GM12878 (cell line): Measurements from ENCODE around the gene CMTM1. TPM values are rescaled to one million over a fixed set of nuclear protein-coding genes. Genes with fewer than 3 reads are reported as not detected.

Experiments used
- ATAC-seq: fragments of 200-7000 bp; cut with Tn5 transposase; 3 replicates; pipeline ENCODE4 v1.9.1; 2020; ENCODE audit warnings: mild to moderate bottlenecking, moderate library complexity
- BruUV-seq: library from RNA; stranded (reverse); fragments of 400-500 nt; replicated peaks from 2 replicates; lab custom pipeline; 2021; lab: Mats Ljungman, UMichigan
- CTCF ChIA-PET: fragments of 300-600 bp; sonication (Branson Sonifier 250); formaldehyde crosslinking; extraction: SDS; loops from one replicate; lab custom pipeline; 2021; ENCODE audit warnings: inconsistent platforms; lab: Yijun Ruan, JAX
- POLR2A ChIA-PET: fragments of 350-600 bp; formaldehyde crosslinking; extraction: SDS; loops from one replicate; lab custom pipeline; 2021; ENCODE audit warnings: inconsistent platforms; lab: Charles Lee
- RAD21 ChIA-PET: fragments of 300-600 bp; sonication (Branson Sonifier 250); formaldehyde crosslinking; loops from one replicate; lab custom pipeline; 2023; ENCODE audit warnings: antibody characterized with exemption; ENCODE audit not compliant: unreplicated experiment; lab: Charles Lee
- SMC1A ChIA-PET: fragments of 300-600 bp; sonication (Branson Sonifier 250); formaldehyde crosslinking; loops from one replicate; lab custom pipeline; 2023; ENCODE audit not compliant: unreplicated experiment, uncharacterized antibody; lab: Charles Lee
- DNase-seq: peaks from one replicate; pipeline ENCODE4 v3.0.0-alpha.2; 2011; ENCODE audit warnings: low read depth, low spot score
- FAIRE-seq: peaks from 3 replicates; lab custom pipeline; 2011; peaks lifted over from hg19 to GRCh38; lab: Jason Lieb, UNC
- H2AFZ ChIP-seq: 2 replicates; pipeline ENCODE4 v1.6.0; 2011; ENCODE audit warnings: low read depth, low read length, control low read depth; ENCODE audit not compliant: control insufficient read depth
- H3K27ac ChIP-seq: 2 replicates; pipeline ENCODE4 v1.5.1; 2011; ENCODE audit warnings: control low read depth; ENCODE audit not compliant: control insufficient read depth, insufficient read depth
- H3K27me3 ChIP-seq, 2 experiments: replicated peaks in 1 of 2; 2 replicates each; pipeline versions ENCODE4 v1.6.0 to v1.6.1; 2011; ENCODE audit warnings: low read length in 1 of 2; ENCODE audit not compliant: control insufficient read depth in 2 of 2, insufficient read depth in 2 of 2
- H3K36me3 ChIP-seq, 2 experiments: 2 replicates each; pipeline ENCODE4 v1.5.1; 2011; ENCODE audit warnings: low read length in 1 of 2; ENCODE audit not compliant: control insufficient read depth in 2 of 2, insufficient read depth in 2 of 2
- H3K4me1 ChIP-seq: 2 replicates; pipeline ENCODE4 v1.6.1; 2011; ENCODE audit warnings: mild to moderate bottlenecking, low read length, moderate library complexity, mixed read lengths; ENCODE audit not compliant: control insufficient read depth, insufficient read depth
- H3K4me2 ChIP-seq: 2 replicates; pipeline ENCODE4 v1.6.0; 2011; ENCODE audit warnings: control low read depth; ENCODE audit not compliant: control insufficient read depth, insufficient read depth
- H3K4me3 ChIP-seq: fragments of 200-600 bp; sonication (generic); 2 replicates; pipeline ENCODE4 v1.5.1; 2016
- H3K79me2 ChIP-seq: 2 replicates; pipeline ENCODE4 v1.6.0; 2011; ENCODE audit warnings: low read length; ENCODE audit not compliant: control insufficient read depth, insufficient read depth
- H3K9ac ChIP-seq: 2 replicates; pipeline ENCODE4 v1.8.0; 2011; ENCODE audit warnings: low read length, control low read depth, mixed read lengths; ENCODE audit not compliant: control insufficient read depth, insufficient read depth
- H3K9me3 ChIP-seq: replicated peaks from 3 replicates; pipeline ENCODE4 v1.5.1; 2011; ENCODE audit warnings: mild to moderate bottlenecking, low read length; ENCODE audit not compliant: control insufficient read depth, insufficient read depth
- H4K20me1 ChIP-seq: 2 replicates; pipeline ENCODE4 v1.6.0; 2011; ENCODE audit not compliant: control insufficient read depth, insufficient read depth
- ATF7 ChIP-seq: fragments of 450-650 bp; IDR thresholded peaks from 2 replicates; pipeline ENCODE4 v1.6.1; 2016; ENCODE audit warnings: low read depth, mild to moderate bottlenecking
- ESRRA ChIP-seq: IDR thresholded peaks from 2 replicates; pipeline ENCODE4 v1.6.1; 2012; ENCODE audit warnings: mild to moderate bottlenecking, low read length, improper control_type of control experiment
- FOS ChIP-seq: IDR thresholded peaks from 3 replicates; pipeline ENCODE4 v1.6.1; 2011; ENCODE audit warnings: borderline replicate concordance; ENCODE audit not compliant: insufficient read length; ENCODE audit errors: extremely low read depth
- IKZF1 ChIP-seq: fragments of 450-650 bp; conservative IDR thresholded peaks from 2 replicates; pipeline ENCODE4 v1.6.1; 2017; ENCODE audit warnings: antibody characterized with exemption, mild to moderate bottlenecking
- IRF4 ChIP-seq: IDR thresholded peaks from 2 replicates; pipeline ENCODE4 v1.6.1; 2011; ENCODE audit warnings: low read depth, low read length
- IRF5 ChIP-seq: fragments of 450-650 bp; IDR thresholded peaks from 2 replicates; pipeline ENCODE4 v1.6.1; 2017; ENCODE audit warnings: borderline replicate concordance
- PAX8 ChIP-seq: fragments of 450-650 bp; IDR thresholded peaks from 2 replicates; pipeline ENCODE4 v1.6.1; 2017; ENCODE audit warnings: mild to moderate bottlenecking, moderate library complexity
- POLR2AphosphoS5 ChIP-seq: IDR thresholded peaks from 2 replicates; pipeline ENCODE4 v1.6.1; 2011; ENCODE audit warnings: mild to moderate bottlenecking, low read length, inconsistent platforms
- SP1 ChIP-seq: IDR thresholded peaks from one replicate; pipeline ENCODE4 v1.6.1; 2011; ENCODE audit warnings: low read depth, low read length
- TCF3 ChIP-seq: IDR thresholded peaks from 2 replicates; pipeline ENCODE4 v1.6.1; 2012; ENCODE audit warnings: low read depth, mild to moderate bottlenecking, low read length, borderline replicate concordance; ENCODE audit not compliant: insufficient read depth
- ZBTB40 ChIP-seq: fragments of 450-650 bp; IDR thresholded peaks from 2 replicates; pipeline ENCODE4 v1.6.1; 2016; ENCODE audit warnings: mild to moderate bottlenecking, moderate library complexity, borderline replicate concordance
- WGBS: methylation state at CpG from one replicate; pipeline ENCODE4 v1.1.6; 2016; ENCODE audit warnings: low lambda C conversion rate; ENCODE audit not compliant: insufficient replicate concordance, insufficient coverage; ENCODE audit errors: missing lambda C conversion rate; 5-methylcytosine and 5-hydroxymethylcytosine counted together
- in situ Hi-C: fragments of 300-500 bp; cut with MboI; formaldehyde crosslinking; loops from 9 replicates; pipeline ENCODE4 v1.14.3; 2018; ENCODE audit warnings: mixed read lengths
- intact Hi-C: fragments of 100-400 bp; cut with micrococcal nuclease; formaldehyde crosslinking; loops from one replicate; pipeline ENCODE4 v1.14.2; 2022; ENCODE audit not compliant: unreplicated experiment
- polyA plus RNA-seq, 11 experiments: library from polyadenylated mRNA; depleted of rRNA in 4 of 11; unstranded in 6 of 11; stranded (reverse) in 5 of 11; fragments of >200 nt; fragmentation: Nextera tagmentation in 4 of 11; fragmentation: Illumina TruSeq in 1 of 11; extraction: Ambion mirVana in 4 of 11; extraction: Trizol in 1 of 11; gene quantifications; 1 replicate in 1 of 11; 2 replicates in 10 of 11; pipeline versions ENCODE4 v1.2.1 to v1.2.3, GENCODE V29; 2011 to 2016; ENCODE audit warnings: inconsistent platforms in 2 of 11, missing spikeins in 2 of 11, low read depth in 1 of 11
- total RNA-seq, 4 experiments: library from RNA; depleted of rRNA in 3 of 4; stranded (reverse); fragments of >200 nt in 3 of 4; fragmentation: Illumina TruSeq in 1 of 4; extraction: Trizol in 1 of 4; gene quantifications; 2 replicates each; pipeline versions ENCODE4 v1.2.1 to v1.2.3, GENCODE V29; 2013 to 2021
- TF ChIP-seq, protein P1 (sequence below): fragments of 450-650 bp; IDR thresholded peaks from 2 replicates; pipeline ENCODE4 v1.6.1; 2017; ENCODE audit warnings: mild to moderate bottlenecking, moderate library complexity

Gene CMTM1
- total and polyA plus RNA-seq, 10 of the 15 experiments (the other 5 are each of a cell fraction or from before 2014, with no cell fraction given): 0.09 to 3.0 (median 1.4) TPM; not detected in 2

DNA sequence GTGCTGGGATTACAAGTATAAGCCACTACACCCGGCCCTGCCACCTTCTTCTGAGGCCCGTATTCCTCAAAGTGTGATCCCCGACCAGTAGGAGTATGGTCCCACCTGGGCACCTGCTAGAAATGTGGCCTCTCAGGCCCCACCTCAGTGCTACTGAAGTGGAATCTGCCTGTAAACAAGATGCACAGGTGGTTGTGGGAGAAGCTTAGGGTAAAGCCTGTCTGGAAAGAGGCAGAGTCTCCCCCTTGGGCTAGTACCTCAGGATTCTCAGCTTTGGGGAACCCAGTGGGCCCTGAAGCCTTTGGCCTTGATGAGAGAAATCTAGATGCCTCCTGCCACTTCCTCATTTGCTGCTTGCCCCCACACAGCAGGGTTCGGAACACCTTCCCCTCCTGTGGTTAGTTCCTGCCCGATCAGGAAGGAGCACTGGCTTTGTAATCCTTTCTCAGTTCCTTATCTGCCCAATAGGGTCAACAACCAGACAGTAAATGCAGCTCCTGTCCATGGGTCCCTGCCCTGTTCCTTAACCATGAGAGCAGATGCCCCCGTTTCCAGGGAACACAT is 41.6 kb upstream of the CMTM1 start:
- DNase-seq (peak; percentile 85), ATAC-seq (peak; percentile 78), FAIRE-seq (peak; percentile 88)
- Histone ChIP-seq H2AFZ (no peak overlapping the region), H3K9ac (peak overlapping the region; percentile 53; the same call in 1 of the 2 replicates), H3K4me2 (peak overlapping the region; percentile 75), H3K9me3 (no peaks in the 10 kb centered on the region), H4K20me1 (no peaks in the 10 kb centered on the region), H3K27me3 (no peaks in the 10 kb centered on the region), H3K79me2 (no peaks in the 10 kb centered on the region), H3K4me1 (peaks cover 57% of the 10 kb centered on the region), H3K4me3 (peak overlapping the region; percentile 16; the same call in 1 of the 2 replicates), H3K27ac (peak overlapping the region; percentile 78), H3K36me3 (peaks cover 0 to 3% of the 10 kb centered on the region in 2 experiments; a peak in 1 of 4 replicates)
- ChIA-PET POLR2A (interaction anchor here (0.6 to 1.8 kb wide), 4 partner anchors 9 to 23 kb away, joined by 3 to 10 read pairs (median 4); no protein-coding TSS in a partner anchor), SMC1A (interaction anchor here (0.8 to 5.4 kb wide), 7 partner anchors 10 to 39 kb away, joined by 3 to 86 read pairs (median 4); partner anchors contain the start of genes CKLF and TK2), CTCF (interaction anchor here (1.0 to 6.0 kb wide), 7 partner anchors 15 to 65 kb away, joined by 3 to 35 read pairs (median 3); partner anchors contain the start of genes CKLF and TK2), RAD21 (interaction anchor here (0.9 to 2.3 kb wide), 10 partner anchors 9 to 83 kb away, joined by 3 to 13 read pairs (median 4); partner anchors contain the start of gene CKLF)
- intact Hi-C loops: loop anchor here (1.0 to 2.0 kb wide), 2 partner anchors 14 to 28 kb away; partner anchors contain the start of gene CKLF
- 4% methylated on average over 6 of the region's 6 CpGs for WGBS
- no TSS peak for BruUV-seq
- in situ Hi-C loops: loop anchor here (25.0 kb wide), 1 partner anchor 513 kb away; the partner anchor contains the start of gene CBFB
- TF ChIP-seq FOS (no peak), IKZF1 (peak; percentile 99), TCF3 (peak; percentile 38; the same call in 1 of the 2 replicates), IRF4 (peak; percentile 94), POLR2AphosphoS5 (no peak), ATF7 (peak; percentile 72), ESRRA (no peak), PAX8 (no peak), ZBTB40 (no peak), SP1 (peak; percentile 57), IRF5 (no peak)
- TF ChIP-seq, protein P1, sequence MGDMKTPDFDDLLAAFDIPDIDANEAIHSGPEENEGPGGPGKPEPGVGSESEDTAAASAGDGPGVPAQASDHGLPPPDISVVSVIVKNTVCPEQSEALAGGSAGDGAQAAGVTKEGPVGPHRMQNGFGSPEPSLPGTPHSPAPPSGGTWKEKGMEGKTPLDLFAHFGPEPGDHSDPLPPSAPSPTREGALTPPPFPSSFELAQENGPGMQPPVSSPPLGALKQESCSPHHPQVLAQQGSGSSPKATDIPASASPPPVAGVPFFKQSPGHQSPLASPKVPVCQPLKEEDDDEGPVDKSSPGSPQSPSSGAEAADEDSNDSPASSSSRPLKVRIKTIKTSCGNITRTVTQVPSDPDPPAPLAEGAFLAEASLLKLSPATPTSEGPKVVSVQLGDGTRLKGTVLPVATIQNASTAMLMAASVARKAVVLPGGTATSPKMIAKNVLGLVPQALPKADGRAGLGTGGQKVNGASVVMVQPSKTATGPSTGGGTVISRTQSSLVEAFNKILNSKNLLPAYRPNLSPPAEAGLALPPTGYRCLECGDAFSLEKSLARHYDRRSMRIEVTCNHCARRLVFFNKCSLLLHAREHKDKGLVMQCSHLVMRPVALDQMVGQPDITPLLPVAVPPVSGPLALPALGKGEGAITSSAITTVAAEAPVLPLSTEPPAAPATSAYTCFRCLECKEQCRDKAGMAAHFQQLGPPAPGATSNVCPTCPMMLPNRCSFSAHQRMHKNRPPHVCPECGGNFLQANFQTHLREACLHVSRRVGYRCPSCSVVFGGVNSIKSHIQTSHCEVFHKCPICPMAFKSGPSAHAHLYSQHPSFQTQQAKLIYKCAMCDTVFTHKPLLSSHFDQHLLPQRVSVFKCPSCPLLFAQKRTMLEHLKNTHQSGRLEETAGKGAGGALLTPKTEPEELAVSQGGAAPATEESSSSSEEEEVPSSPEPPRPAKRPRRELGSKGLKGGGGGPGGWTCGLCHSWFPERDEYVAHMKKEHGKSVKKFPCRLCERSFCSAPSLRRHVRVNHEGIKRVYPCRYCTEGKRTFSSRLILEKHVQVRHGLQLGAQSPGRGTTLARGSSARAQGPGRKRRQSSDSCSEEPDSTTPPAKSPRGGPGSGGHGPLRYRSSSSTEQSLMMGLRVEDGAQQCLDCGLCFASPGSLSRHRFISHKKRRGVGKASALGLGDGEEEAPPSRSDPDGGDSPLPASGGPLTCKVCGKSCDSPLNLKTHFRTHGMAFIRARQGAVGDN: peak; percentile 59; the same call in 1 of the 2 replicates
